HG02623 (cell line): ENCODE measurements around the gene SPECC1.
"Not testable (repeated sequence)": the region's sequence is repeated elsewhere in the genome, so short reads cannot be mapped to it uniquely, and the experiment has no call there.

Experiments used
- ATAC-seq: cut with Tn5 transposase; IDR thresholded peaks from one replicate; pipeline ENCODE4 v1.9.1; 2021; ENCODE audit warnings: moderate library complexity; ENCODE audit not compliant: unreplicated experiment

Gene SPECC1

DNA sequence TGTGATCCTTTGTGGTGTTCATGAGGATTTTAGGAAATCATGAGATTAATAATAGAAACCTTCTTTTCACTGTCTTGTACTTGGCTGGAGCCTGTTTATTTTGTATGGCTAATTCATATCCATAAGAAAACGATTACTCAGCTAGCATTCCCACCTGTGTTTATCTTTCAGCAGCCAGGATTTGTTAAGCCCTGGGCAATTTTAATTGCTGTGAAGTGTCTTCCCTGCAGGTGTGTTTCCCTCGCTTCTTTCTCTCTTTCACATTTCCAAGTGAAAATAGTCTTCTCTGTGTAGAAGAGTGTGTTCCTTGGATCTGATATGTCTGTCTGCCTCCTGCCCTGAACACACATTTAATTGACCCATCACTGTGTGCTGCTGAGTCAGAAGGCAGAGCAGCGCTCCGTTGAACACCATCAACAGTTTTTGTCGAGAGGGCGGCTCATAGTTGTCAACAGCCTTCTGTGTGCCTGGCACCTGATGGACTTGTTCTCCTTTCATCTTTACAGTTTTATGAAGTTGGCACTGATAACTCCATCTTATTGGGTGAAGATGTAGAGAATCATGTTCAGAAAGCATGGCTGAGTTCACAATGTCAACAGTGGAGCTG is 83.2 kb downstream of the SPECC1 start:
- no peak for ATAC-seq

DNA sequence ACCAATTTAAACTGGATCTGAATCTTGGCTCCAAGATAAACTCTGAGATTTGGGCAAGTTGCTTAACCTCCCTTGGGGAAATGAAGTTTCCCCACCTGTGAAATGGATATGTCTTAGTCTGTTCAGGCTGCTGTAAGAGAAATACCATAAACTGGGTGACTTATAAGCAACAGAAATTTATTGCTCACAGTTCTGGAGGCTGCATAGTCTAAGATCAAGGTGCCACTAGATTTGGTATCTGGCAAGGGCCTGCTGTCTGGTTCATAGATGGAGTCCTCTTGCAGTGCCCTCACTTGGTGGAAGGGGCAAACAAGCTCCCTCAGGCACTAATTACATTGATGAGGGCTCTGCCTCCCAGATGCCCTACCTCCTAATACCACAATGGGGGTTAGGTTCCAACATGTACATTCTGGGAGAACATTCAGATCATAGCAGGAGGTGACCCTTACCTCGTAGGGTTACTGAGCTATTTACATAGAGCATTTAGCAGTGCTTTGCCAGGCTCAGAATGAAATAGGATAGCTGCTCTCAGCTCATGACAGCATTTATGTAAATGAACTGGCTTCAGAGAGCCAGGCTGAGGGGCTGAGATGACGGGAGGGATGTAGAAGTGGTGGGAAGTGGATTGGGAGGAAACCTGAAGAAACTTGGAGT is 83.9 kb downstream of the SPECC1 start:
- no peak for ATAC-seq

GRCh38 chr17:20094777-20095176 is 85.6 kb downstream of the SPECC1 start:
- no peak for ATAC-seq

DNA sequence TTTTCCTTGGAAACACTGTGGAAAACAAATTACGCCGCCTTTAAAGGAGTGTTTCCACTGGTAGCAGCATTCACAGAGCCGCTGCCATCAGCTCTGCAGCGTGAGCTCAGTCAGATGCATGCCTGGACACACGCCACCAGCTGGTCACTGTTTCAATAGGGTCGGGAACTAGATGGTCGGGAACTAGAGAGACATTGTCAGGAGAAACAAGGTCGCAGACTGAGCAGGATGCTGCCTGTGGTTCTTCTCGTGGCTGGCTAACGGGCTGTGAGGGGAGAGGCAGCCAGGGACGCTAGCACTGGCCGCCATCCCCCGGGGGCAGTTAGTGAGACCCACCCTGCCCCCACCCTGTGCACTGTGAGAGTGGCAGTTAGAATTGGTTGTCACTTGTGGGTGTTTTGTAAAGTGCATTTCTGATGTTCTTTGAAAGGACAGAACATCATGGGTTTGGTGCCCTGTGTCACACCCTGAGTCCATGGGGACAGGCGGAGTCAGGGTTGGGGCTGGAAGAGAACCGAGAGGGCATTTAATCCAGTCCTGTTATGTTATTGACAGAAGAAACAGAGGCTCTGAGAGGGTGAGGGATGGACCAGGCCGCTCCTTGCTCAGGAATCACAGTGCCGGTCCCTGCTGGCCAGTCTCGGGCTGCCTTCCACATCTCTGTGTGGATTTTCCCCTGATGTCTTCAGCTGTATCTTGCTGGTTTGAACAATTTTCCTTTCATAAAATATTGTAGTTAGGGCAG is 86.3 kb downstream of the SPECC1 start:
- no peak for ATAC-seq

- ATAC-seq, result no peak
Measured at GRCh38 chr17:20096430-20096829, 87.3 kb downstream of the SPECC1 start.

GRCh38 chr17:20097330-20097729 is 88.2 kb downstream of the SPECC1 start:
- no peak for ATAC-seq

GRCh38 chr17:20098314-20098713 is 89.2 kb downstream of the SPECC1 start:
- ATAC-seq, result no peak

- ATAC-seq, result not testable (repeated sequence)
Measured at GRCh38 chr17:20100806-20101205, 91.6 kb downstream of the SPECC1 start.

DNA sequence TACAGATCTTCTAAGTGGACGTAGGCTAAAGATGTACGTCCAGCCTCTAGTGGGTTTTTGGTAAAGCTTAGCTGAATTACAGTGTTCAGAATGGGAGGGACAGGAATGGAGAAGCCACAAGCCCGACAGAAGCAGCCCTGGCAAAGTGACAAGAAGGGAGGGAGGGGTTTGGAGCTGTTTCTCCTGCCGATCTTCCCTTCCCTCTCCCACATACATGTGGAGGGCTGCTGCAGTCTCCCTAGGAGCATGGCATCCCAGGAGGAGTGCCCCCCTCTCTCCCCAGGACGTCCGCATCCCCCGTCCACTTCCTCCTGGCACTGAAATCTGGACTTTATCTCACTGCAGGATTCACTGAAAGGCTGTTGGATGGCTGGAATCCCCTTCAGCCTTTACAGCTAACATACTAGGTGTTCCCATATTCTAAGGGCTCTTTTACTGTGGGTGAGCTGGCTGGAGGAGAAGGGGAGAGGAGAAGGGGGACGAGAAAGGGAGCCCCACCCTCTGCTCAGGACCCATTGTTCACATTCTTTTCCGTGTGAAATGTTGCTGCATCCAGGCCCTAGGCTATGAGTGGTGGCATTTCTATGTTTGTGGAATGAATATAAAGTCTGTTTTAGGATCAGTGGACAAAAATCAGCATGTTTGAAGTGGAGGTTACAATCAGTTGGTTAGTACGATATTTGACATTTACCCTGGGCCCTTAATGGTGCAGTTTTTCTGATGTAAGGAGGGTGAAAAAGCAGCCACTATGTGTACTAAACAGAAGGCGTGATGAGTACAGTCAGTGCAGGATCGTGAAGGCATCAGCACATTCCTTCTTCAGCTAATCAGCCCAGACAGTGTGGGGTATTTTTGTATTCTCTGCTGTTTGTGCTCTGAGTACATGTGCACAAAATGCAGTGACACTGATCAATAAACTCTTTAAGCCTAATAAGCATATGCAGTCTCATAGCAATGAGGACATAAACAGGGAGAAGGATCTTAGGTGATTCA is 94.6 kb downstream of the SPECC1 start:
- ATAC-seq, result no peak

DNA sequence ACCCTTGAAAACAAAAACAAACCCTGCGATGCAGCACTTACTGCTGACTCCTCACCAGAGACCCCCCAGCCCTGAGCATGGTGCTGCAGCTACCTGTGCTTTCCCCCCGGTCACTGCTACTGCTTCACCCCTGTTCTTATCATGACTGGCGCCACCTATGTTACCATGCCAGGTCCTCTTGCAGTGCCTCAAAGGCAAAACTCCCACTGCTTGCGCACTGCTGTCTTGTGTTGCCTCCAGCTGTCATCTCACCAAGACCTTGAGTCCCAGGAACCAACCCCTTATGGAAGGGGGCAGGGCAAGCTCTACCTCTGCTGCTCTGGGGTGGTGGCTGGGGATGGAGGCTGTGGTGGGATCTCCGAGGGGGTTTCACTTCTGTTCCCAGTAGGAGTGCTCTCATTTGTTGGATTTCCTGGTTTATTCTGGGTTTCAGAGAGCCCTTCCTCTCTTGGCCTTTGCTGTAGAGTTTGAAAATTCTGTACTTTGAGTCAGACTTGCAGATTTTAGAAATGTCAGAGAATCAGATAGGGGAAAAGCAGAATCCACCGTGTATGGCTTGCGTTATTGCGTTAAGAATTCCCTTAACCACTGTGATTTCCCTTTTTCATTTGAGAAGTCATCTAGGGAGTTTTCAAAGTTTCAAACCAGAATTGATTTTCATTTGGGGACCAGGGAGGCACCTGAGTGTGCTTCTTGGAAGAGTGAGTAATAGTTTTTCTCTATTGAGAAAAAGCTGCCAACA is 96.6 kb downstream of the SPECC1 start:
- ATAC-seq, result no peak

DNA sequence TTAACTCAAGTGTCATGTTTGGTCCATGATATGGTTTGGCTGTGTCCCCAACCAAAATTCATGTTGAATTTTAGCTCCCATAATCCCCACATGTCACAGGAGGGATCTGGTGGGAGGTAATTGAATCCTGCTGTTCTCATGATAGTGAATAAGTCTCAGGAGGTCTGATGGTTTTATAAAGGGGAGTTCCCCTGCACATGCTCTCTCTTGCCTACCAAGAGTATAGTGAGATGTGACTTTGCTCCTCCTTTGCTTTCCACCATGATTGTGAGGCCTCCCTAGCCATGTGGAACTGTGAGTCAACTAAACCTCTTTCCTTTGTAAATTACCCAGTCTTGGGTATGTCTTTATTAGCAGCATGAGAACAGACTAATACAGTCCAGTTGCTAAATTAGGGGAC is 97.3 kb downstream of the SPECC1 start:
- ATAC-seq, result not testable (repeated sequence)

GRCh38 chr17:20109076-20109475 is 99.9 kb downstream of the SPECC1 start:
- no peak for ATAC-seq

DNA sequence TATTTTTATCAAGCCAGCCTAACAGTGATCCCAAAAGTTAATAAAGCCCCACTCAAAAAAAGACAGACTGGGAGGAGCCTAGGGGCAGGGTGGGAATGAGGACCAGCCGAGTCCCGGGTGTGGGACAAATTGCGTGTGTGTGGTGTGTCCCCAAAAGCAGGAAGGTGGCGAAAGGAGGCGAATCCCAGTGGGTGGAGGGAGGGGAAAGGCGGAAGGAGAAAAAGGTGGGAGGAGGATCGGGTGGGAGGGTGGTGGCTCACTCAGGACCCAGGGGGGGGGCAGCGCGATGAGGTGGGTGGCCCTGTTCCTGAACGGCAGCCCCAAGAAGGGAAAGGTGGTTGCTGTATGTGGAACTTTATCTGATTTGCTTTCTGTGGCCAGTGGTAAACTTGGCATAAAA is 102.4 kb downstream of the SPECC1 start:
- ATAC-seq, result no peak

DNA sequence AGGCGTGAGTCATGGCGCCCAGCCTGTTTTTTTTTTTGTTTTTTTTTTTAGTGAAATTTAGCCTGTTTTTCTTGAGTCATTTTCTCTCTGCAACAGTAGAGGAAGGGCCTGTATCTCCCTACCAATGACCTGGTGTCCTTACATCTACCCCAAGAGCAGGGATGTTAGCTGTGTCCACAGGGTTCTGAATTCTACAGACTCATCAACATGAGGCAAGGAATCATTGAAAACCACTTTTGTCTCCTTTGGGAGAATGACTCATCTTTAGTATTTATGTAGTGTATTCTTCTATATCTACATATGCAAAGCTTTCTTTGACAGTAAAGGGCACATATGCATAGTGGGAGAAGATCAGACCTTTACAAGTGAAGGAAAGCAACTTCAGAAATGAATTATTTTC is 105.3 kb downstream of the SPECC1 start:
- no peak for ATAC-seq

- no peak for ATAC-seq
Measured at GRCh38 chr17:20116683-20117309, 107.6 kb downstream of the SPECC1 start.

GRCh38 chr17:20118280-20118679 is 109.1 kb downstream of the SPECC1 start:
- no peak for ATAC-seq

DNA sequence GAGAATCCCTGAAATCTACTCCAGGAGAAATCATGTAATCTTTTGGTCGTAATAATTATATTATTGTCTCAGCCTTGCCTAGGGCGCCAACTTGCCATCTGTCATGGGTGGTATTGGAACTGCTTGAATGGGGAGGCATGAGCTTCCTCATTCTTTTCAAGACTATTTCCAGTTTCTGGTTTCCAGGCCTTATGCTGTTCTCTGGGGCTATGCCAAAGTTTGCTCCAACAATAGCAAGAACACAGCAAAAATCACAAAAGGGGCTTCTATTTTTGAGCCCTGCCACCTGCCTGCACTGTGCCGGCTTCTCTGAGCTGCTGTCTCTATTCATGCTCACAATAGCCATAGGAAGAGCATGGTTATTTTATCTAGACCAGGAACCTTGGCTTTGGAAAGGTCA is 111.7 kb downstream of the SPECC1 start:
- ATAC-seq, result no peak

- ATAC-seq, result no peak
Measured at GRCh38 chr17:20121359-20122253, 112.4 kb downstream of the SPECC1 start.
